Smooth muscle cell (in vitro differentiated cells): Measurements from ENCODE around the gene SLC5A4. TPM values are rescaled to one million over a fixed set of nuclear protein-coding genes. Genes with fewer than 3 reads are reported as not detected.

Source experiments
- DNase-seq: peaks from one replicate; lab custom pipeline; 2025; ENCODE audit not compliant: unreplicated experiment; lab: John Stamatoyannopoulos, UW
- H2AFZ ChIP-seq: fragments of 200-600 bp; sonication (generic); 2 replicates; pipeline ENCODE4 v1.6.0; 2016; ENCODE audit warnings: antibody characterized with exemption, low read depth, mild to moderate bottlenecking
- H3F3A ChIP-seq: fragments of 200-600 bp; sonication (generic); 2 replicates; pipeline ENCODE4 v1.6.0; 2017; ENCODE audit warnings: antibody characterized with exemption, low read depth
- H3K27ac ChIP-seq: fragments of 200-600 bp; sonication (generic); 2 replicates; pipeline ENCODE4 v1.5.1; 2016; ENCODE audit warnings: low read depth, mild to moderate bottlenecking
- H3K27me3 ChIP-seq: fragments of 200-600 bp; sonication (generic); 2 replicates; pipeline ENCODE4 v1.6.1; 2016; ENCODE audit warnings: low read depth, mild to moderate bottlenecking
- H3K36me3 ChIP-seq: fragments of 200-600 bp; sonication (generic); 2 replicates; pipeline ENCODE4 v1.5.1; 2016; ENCODE audit warnings: low read depth
- H3K4me1 ChIP-seq: fragments of 200-600 bp; sonication (generic); 2 replicates; pipeline ENCODE4 v1.5.1; 2016; ENCODE audit warnings: low read depth
- H3K4me2 ChIP-seq: fragments of 200-600 bp; sonication (generic); 2 replicates; pipeline ENCODE4 v1.6.0; 2016; ENCODE audit warnings: mild to moderate bottlenecking
- H3K4me3 ChIP-seq: fragments of 200-600 bp; sonication (generic); 2 replicates; pipeline ENCODE4 v1.5.1; 2016; ENCODE audit warnings: mild to moderate bottlenecking
- H3K79me2 ChIP-seq: fragments of 200-600 bp; sonication (generic); 2 replicates; pipeline ENCODE4 v1.6.0; 2016; ENCODE audit warnings: low read depth, mild to moderate bottlenecking
- H3K9ac ChIP-seq: fragments of 200-600 bp; sonication (generic); 2 replicates; pipeline ENCODE4 v1.6.0; 2016; ENCODE audit warnings: low read depth
- H3K9me3 ChIP-seq: fragments of 200-600 bp; sonication (generic); replicated peaks from 2 replicates; pipeline ENCODE4 v1.5.1; 2016; ENCODE audit warnings: low read depth
- H4K20me1 ChIP-seq: fragments of 200-600 bp; sonication (generic); 2 replicates; pipeline ENCODE4 v1.6.0; 2016; ENCODE audit warnings: low read depth
- CTCF ChIP-seq: fragments of 200-600 bp; sonication (generic); IDR thresholded peaks from 2 replicates; pipeline ENCODE4 v1.5.1; 2017; ENCODE audit warnings: borderline replicate concordance, mild to moderate bottlenecking, antibody characterized with exemption; ENCODE audit not compliant: insufficient read depth, poor library complexity, severe bottlenecking
- WGBS: methylation state at CpG from one replicate; pipeline ENCODE4 v1.1.7; 2016; ENCODE audit warnings: low lambda C conversion rate; 5-methylcytosine and 5-hydroxymethylcytosine counted together
- polyA plus RNA-seq: library from polyadenylated mRNA; unstranded; fragments of >200 nt; fragmentation: Nextera tagmentation; extraction: Ambion mirVana; gene quantifications from 2 replicates; pipeline ENCODE4 v1.2.1, GENCODE V29; 2016
- total RNA-seq: library from RNA; depleted of rRNA; stranded (reverse); fragments of >200 nt; gene quantifications from 2 replicates; pipeline ENCODE4 v1.2.3, GENCODE V29; 2014

Gene SLC5A4
- total and polyA plus RNA-seq, 2 experiments from 2014 or later = not detected

- peaks cover 14% of the 10 kb centered on the region for H3K27me3 ChIP-seq
- H3K9ac ChIP-seq = no peak overlapping the region
- WGBS = 77% methylated on average over 7 of the region's 7 CpGs
- DNase-seq = no peak
- H3K36me3 ChIP-seq = no peaks in the 10 kb centered on the region
- no peaks in the 10 kb centered on the region for H3F3A ChIP-seq
- no peak overlapping the region for H3K27ac ChIP-seq
- H3K79me2 ChIP-seq = no peaks in the 10 kb centered on the region
- peaks cover 8% of the 10 kb centered on the region for H3K4me1 ChIP-seq
- H3K4me3 ChIP-seq = no peak overlapping the region
- no peak for TF ChIP-seq CTCF
- no peaks in the 10 kb centered on the region for H4K20me1 ChIP-seq
- H2AFZ ChIP-seq = no peak overlapping the region
- H3K4me2 ChIP-seq = no peak overlapping the region
- H3K9me3 ChIP-seq = no peaks in the 10 kb centered on the region
Measured at GRCh38 chr22:32226326-32227104, 28.6 kb downstream of the SLC5A4 start.

GRCh38 chr22:32222991-32223390, 32.2 kb downstream of the SLC5A4 start:
- H3K4me3 ChIP-seq = no peak overlapping the region
- 92% methylated on average over 1 of the region's 1 CpG for WGBS
- H3K4me1 ChIP-seq = peaks cover 8% of the 10 kb centered on the region

GRCh38 chr22:32219026-32219425, 36.1 kb downstream of the SLC5A4 start:
- H3K4me2 ChIP-seq = no peak overlapping the region
- no peak overlapping the region for H3K4me3 ChIP-seq
- no peaks in the 10 kb centered on the region for H4K20me1 ChIP-seq
- H3K27ac ChIP-seq = no peak overlapping the region
- WGBS = 82% methylated on average over 3 of the region's 3 CpGs
- H3K9ac ChIP-seq = no peak overlapping the region
- no peak overlapping the region for H2AFZ ChIP-seq
- H3K79me2 ChIP-seq = no peaks in the 10 kb centered on the region
- H3K4me1 ChIP-seq = no peaks in the 10 kb centered on the region
- peaks cover 15% of the 10 kb centered on the region for H3K27me3 ChIP-seq
- no peaks in the 10 kb centered on the region for H3K9me3 ChIP-seq
- DNase-seq = no peak
- TF ChIP-seq CTCF = no peak
- H3K36me3 ChIP-seq = no peaks in the 10 kb centered on the region
- no peaks in the 10 kb centered on the region for H3F3A ChIP-seq

More at GRCh38 chr22:32222991-32223390, 32.2 kb downstream of the SLC5A4 start:
- H2AFZ ChIP-seq = no peak overlapping the region
- H3K79me2 ChIP-seq = no peaks in the 10 kb centered on the region
- no peaks in the 10 kb centered on the region for H4K20me1 ChIP-seq
- H3K9ac ChIP-seq = no peak overlapping the region
- DNase-seq = no peak
- no peaks in the 10 kb centered on the region for H3K9me3 ChIP-seq
- H3F3A ChIP-seq = no peaks in the 10 kb centered on the region
- H3K36me3 ChIP-seq = no peaks in the 10 kb centered on the region
- no peak overlapping the region for H3K27ac ChIP-seq
- H3K4me2 ChIP-seq = no peak overlapping the region
- TF ChIP-seq CTCF = no peak
- H3K27me3 ChIP-seq = peaks cover 22% of the 10 kb centered on the region

GRCh38 chr22:32218470-32218869, 36.7 kb downstream of the SLC5A4 start:
- no peaks in the 10 kb centered on the region for H3K79me2 ChIP-seq
- H3K4me2 ChIP-seq = no peak overlapping the region
- DNase-seq = no peak
- H3K9ac ChIP-seq = no peak overlapping the region
- TF ChIP-seq CTCF = no peak
- no peaks in the 10 kb centered on the region for H3F3A ChIP-seq
- no peak overlapping the region for H3K27ac ChIP-seq
- no peaks in the 10 kb centered on the region for H3K9me3 ChIP-seq
- H4K20me1 ChIP-seq = no peaks in the 10 kb centered on the region
- H2AFZ ChIP-seq = no peak overlapping the region
- H3K4me3 ChIP-seq = no peak overlapping the region
- peaks cover 15% of the 10 kb centered on the region for H3K27me3 ChIP-seq
- no peaks in the 10 kb centered on the region for H3K36me3 ChIP-seq
- no peaks in the 10 kb centered on the region for H3K4me1 ChIP-seq
- 79% methylated on average over 6 of the region's 6 CpGs for WGBS
